Skeletal muscle satellite cell (primary cell): Measurements from ENCODE around the gene COQ2. TPM values are rescaled to one million over a fixed set of nuclear protein-coding genes. Genes with fewer than 3 reads are reported as not detected.
"Not testable (repeated sequence)": the region's sequence is repeated elsewhere in the genome, so short reads cannot be mapped to it uniquely, and the experiment has no call there.

ENCODE experiments used
- H3K27me3 ChIP-seq: 2 replicates; pipeline ENCODE4 v1.7.0; 2013; ENCODE audit warnings: low read length; ENCODE audit not compliant: control insufficient read depth, insufficient read depth
- H3K36me3 ChIP-seq: 2 replicates; pipeline ENCODE4 v1.7.0; 2013; ENCODE audit warnings: mild to moderate bottlenecking, control low read depth, low read length; ENCODE audit not compliant: insufficient read depth
- H3K4me1 ChIP-seq: 2 replicates; pipeline ENCODE4 v1.7.0; 2013; ENCODE audit warnings: low read length; ENCODE audit not compliant: control insufficient read depth, insufficient read depth
- H3K4me2 ChIP-seq: 2 replicates; pipeline ENCODE4 v1.7.0; 2013; ENCODE audit warnings: mild to moderate bottlenecking, low read length
- H3K4me3 ChIP-seq: 2 replicates; pipeline ENCODE4 v1.7.0; 2013; ENCODE audit warnings: low read length
- H3K9ac ChIP-seq: 2 replicates; pipeline ENCODE4 v1.7.0; 2013; ENCODE audit warnings: mild to moderate bottlenecking, low read depth, low read length, moderate library complexity
- H3K9me3 ChIP-seq: replicated peaks from 2 replicates; pipeline ENCODE4 v1.7.0; 2013; ENCODE audit warnings: mild to moderate bottlenecking, control low read depth, low read length
- total RNA-seq: library from RNA; depleted of rRNA; stranded (reverse); fragments of >200 nt; gene quantifications from 2 replicates; pipeline ENCODE4 v1.2.3, GENCODE V29; 2012; rRNA removed

COQ2 gene
- total RNA-seq = 17.0 and 19.7 TPM in 2 replicates

- H3K36me3 ChIP-seq = no peaks in the 10 kb centered on the region
- H3K9ac ChIP-seq = peak within 1 kb of the TSS; percentile 95
- H3K4me2 ChIP-seq = peak within 1 kb of the TSS; percentile 91
- H3K4me3 ChIP-seq = peak within 1 kb of the TSS; percentile 85
- H3K27me3 ChIP-seq = no peaks in the 10 kb centered on the region
- H3K9me3 ChIP-seq = no peaks in the 10 kb centered on the region
- H3K4me1 ChIP-seq = peaks cover 11% of the 10 kb centered on the region
These were observed at the start of gene COQ2 for GRCh38 chr4:83284193-83285054. COQ2 (minus strand) TSS chr4:83284798; CDS start chr4:83284764, 34 bp downstream.

GRCh38 chr4:83331956-83332355 lies 47.4 kb upstream of the COQ2 start:
- Histone ChIP-seq H3K4me2 (no peak overlapping the region), H3K9me3 (no peaks in the 10 kb centered on the region), H3K27me3 (peaks cover 8% of the 10 kb centered on the region), H3K4me3 (no peak overlapping the region), H3K36me3 (no peaks in the 10 kb centered on the region), H3K9ac (no peak overlapping the region), H3K4me1 (peaks cover 6% of the 10 kb centered on the region)

GRCh38 chr4:83329521-83330110 lies 45.0 kb upstream of the COQ2 start:
- Histone ChIP-seq H3K4me3 (no peak overlapping the region), H3K27me3 (peaks cover 8% of the 10 kb centered on the region), H3K36me3 (no peaks in the 10 kb centered on the region), H3K9ac (no peak overlapping the region), H3K9me3 (no peaks in the 10 kb centered on the region), H3K4me1 (peaks cover 5% of the 10 kb centered on the region), H3K4me2 (no peak overlapping the region)

DNA sequence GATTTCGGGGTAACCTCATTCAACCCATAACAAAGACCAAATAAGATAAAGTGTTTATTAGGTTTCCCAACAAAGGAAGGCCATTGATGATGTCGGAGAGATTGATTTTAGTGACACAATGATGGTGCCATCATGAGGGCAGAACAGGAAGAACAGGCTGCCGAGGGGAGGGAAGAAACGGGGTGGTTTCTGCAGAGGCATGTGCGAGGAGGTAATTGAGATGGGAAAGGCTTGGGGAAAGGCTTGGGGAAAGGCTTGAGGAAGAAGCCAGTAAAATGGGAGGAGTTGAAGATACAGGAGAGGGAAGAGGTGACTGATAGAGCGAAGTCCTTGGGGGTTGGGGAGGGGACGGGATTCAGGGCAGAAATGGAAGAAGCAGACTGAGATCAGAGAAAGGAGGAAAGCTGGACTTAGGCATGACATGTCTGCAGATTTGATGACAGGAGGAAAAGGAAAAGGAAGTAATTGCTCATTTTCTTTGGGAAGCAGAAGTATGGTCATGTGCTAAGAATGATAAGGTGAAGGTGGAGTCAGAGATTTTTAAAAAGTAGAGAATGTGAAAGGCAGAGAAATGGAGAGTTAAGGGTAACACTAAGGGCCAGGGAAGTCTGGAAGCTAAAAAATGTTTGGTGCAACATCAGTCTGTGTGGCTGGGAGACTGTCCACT lies 44.1 kb upstream of the COQ2 start:
- Histone ChIP-seq H3K36me3 (no peaks in the 10 kb centered on the region), H3K4me3 (no peak overlapping the region), H3K9me3 (no peaks in the 10 kb centered on the region), H3K27me3 (no peaks in the 10 kb centered on the region), H3K4me2 (no peak overlapping the region), H3K9ac (no peak overlapping the region), H3K4me1 (no peaks in the 10 kb centered on the region)

DNA sequence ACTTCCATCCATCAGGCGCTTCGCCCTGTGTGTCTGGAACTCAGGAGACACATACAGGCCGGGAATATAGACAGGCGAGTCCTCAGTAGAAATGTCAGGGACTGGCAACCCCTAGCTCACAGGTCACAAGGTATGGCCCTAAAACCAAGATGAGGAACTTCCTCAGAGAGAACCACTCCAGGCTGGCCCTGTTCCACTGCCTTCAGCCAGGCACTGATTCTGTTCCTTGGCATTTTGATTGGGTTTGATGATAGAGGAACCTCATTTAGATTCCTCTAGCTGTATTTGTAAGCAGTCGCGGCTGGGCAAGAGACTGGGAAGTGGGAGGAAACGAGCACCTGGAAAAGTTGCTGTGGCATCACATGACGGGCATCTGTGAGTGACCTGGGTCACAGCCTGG lies 41.9 kb upstream of the COQ2 start:
- Histone ChIP-seq H3K4me1 (no peaks in the 10 kb centered on the region), H3K9me3 (no peaks in the 10 kb centered on the region), H3K4me3 (no peak overlapping the region), H3K27me3 (no peaks in the 10 kb centered on the region), H3K9ac (no peak overlapping the region), H3K4me2 (no peak overlapping the region), H3K36me3 (no peaks in the 10 kb centered on the region)

DNA sequence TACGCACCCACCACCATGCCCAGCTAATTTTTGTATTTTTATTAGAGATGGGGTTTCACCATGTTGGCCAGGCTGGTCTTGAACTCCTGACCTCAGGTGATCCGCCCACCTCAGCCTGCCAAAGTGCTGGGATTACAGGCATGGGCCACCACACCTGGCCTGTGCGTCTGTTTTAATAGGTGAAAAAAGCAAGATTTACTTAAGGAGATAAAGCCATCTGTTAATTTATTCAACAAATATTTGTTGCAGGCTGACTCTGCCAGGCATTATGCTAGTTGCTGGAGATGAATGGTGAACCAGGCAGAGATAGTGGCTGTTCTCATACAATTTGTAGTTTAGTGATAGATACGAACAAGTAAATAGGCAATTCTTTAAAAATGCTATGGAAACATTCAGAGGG lies 40.7 kb upstream of the COQ2 start:
- not testable (repeated sequence) for H3K27me3 ChIP-seq, H3K4me2 ChIP-seq, H3K4me1 ChIP-seq, H3K36me3 ChIP-seq, H3K9me3 ChIP-seq, H3K9ac ChIP-seq, H3K4me3 ChIP-seq

GRCh38 chr4:83323136-83323535 lies 38.5 kb upstream of the COQ2 start:
- no peaks in the 10 kb centered on the region for H3K27me3 ChIP-seq
- no peak overlapping the region for H3K9ac ChIP-seq
- no peak overlapping the region for H3K4me3 ChIP-seq
- no peaks in the 10 kb centered on the region for H3K9me3 ChIP-seq
- H3K4me1 ChIP-seq = peaks cover 8% of the 10 kb centered on the region
- H3K4me2 ChIP-seq = no peak overlapping the region
- no peaks in the 10 kb centered on the region for H3K36me3 ChIP-seq

GRCh38 chr4:83320548-83320947 lies 36.0 kb upstream of the COQ2 start:
- no peaks in the 10 kb centered on the region for H3K9me3 ChIP-seq
- H3K4me1 ChIP-seq = peaks cover 8% of the 10 kb centered on the region
- H3K27me3 ChIP-seq = no peaks in the 10 kb centered on the region
- H3K4me3 ChIP-seq = no peak overlapping the region
- no peak overlapping the region for H3K9ac ChIP-seq
- peak overlapping the region; percentile 5 for H3K4me2 ChIP-seq
- no peaks in the 10 kb centered on the region for H3K36me3 ChIP-seq

DNA sequence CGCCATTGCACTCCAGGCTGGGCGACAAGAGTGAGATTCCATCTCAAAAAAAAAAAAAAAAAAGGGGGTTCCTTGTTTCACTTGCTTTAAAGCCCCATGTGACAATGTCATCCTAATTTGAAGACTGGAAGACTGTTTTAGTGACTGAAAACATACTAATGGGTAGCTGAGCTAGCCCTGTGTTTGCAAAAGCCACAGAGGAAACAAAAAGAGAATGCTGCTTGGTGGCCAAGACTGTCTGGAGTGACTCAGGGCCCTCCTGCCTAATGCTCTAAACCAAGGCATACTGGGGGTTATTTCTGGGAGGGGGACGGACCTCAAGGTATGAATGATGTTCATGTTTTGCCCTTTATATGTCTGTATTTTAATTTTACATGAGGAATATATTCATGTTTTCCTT lies 34.1 kb upstream of the COQ2 start:
- no peaks in the 10 kb centered on the region for H3K9me3 ChIP-seq
- no peak overlapping the region for H3K4me2 ChIP-seq
- H3K36me3 ChIP-seq = no peaks in the 10 kb centered on the region
- H3K27me3 ChIP-seq = no peaks in the 10 kb centered on the region
- peaks cover 8% of the 10 kb centered on the region for H3K4me1 ChIP-seq
- no peak overlapping the region for H3K4me3 ChIP-seq
- no peak overlapping the region for H3K9ac ChIP-seq

- no peak overlapping the region for H3K4me2 ChIP-seq
- H3K36me3 ChIP-seq = no peaks in the 10 kb centered on the region
- H3K9me3 ChIP-seq = no peaks in the 10 kb centered on the region
- no peak overlapping the region for H3K4me3 ChIP-seq
- no peaks in the 10 kb centered on the region for H3K27me3 ChIP-seq
- H3K9ac ChIP-seq = no peak overlapping the region
- peaks cover 8% of the 10 kb centered on the region for H3K4me1 ChIP-seq
These were observed 33.1 kb upstream of the COQ2 start for GRCh38 chr4:83317671-83318070.

- Histone ChIP-seq H3K9me3 (no peaks in the 10 kb centered on the region), H3K27me3 (no peaks in the 10 kb centered on the region), H3K4me3 (no peak overlapping the region), H3K4me2 (no peak overlapping the region), H3K4me1 (peaks cover 8% of the 10 kb centered on the region), H3K36me3 (no peaks in the 10 kb centered on the region), H3K9ac (no peak overlapping the region)
These were observed 32.0 kb upstream of the COQ2 start for GRCh38 chr4:83316459-83317165.
